Activated T-cell treated with anti-CD3 and anti-CD28 coated beads, Interleukin-2, amount 50 U/mL, for 4 hours (primary cell): Measurements from ENCODE around the gene PDE4B. TPM values are rescaled to one million over a fixed set of nuclear protein-coding genes. Genes with fewer than 3 reads are reported as not detected.

Source experiments
- ATAC-seq, 2 donors: fragments of 200-7000 bp; cut with Tn5 transposase; one replicate each; pipeline ENCODE4 v1.10.0; 2021
- DNase-seq: peaks from one replicate; pipeline ENCODE4 v3.0.0-alpha.2; 2020
- H3K27me3 Mint-ChIP-seq: one replicate; pipeline ENCODE4 v1.8.0; 2021; ENCODE audit warnings: low read depth, mixed read lengths
- H3K36me3 Mint-ChIP-seq: one replicate; pipeline ENCODE4 v1.8.0; 2022; ENCODE audit warnings: mixed read lengths; ENCODE audit not compliant: insufficient read depth
- H3K4me1 Mint-ChIP-seq: one replicate; pipeline ENCODE4 v1.8.0; 2021; ENCODE audit warnings: low read depth, mixed read lengths
- H3K4me3 Mint-ChIP-seq: one replicate; pipeline ENCODE4 v1.8.0; 2021; ENCODE audit warnings: mild to moderate bottlenecking, moderate library complexity, mixed read lengths
- H3K9me3 Mint-ChIP-seq: one replicate; pipeline ENCODE4 v1.8.0; 2021; ENCODE audit warnings: mixed read lengths
- total RNA-seq, 3 donors: library from RNA; stranded (reverse); gene quantifications; one replicate each; pipeline ENCODE4 v1.2.1, GENCODE V29; 2021

PDE4B gene
- total RNA-seq, 3 donors from 2014 or later: 18.8 to 31.5 (median 20.8) TPM

- peaks cover 65% of the 10 kb centered on the region for H3K4me1 Mint-ChIP-seq
These were observed 541.6 kb downstream of the PDE4B start for GRCh38 chr1:66334318-66334717.

DNA sequence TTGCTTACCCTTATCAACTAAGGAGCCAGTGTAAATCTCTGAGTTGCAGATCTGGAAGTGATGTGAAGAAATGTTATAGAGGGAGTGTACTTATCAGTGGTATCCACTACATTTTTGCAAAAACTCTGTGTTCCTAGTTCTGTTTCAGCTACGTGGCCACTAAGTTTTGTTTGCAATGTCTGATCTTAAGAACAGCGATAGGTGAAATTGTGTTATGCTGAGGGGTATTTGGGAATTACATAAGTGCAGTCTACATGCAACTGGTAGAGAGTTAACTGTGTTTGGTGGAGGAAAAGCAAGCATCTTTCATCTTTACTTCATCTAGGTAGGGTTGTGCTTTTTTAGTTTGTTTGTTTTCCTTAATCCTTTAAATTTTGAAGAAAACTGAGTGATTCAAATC is 542.4 kb downstream of the PDE4B start:
- no peak for ATAC-seq
- DNase-seq: no peak

More at GRCh38 chr1:66334318-66334717, 541.6 kb downstream of the PDE4B start:
- H3K4me3 Mint-ChIP-seq: peak overlapping the region; percentile 99
- H3K36me3 Mint-ChIP-seq: peaks cover 18% of the 10 kb centered on the region
- H3K9me3 Mint-ChIP-seq: no peaks in the 10 kb centered on the region
- ATAC-seq (no peak), DNase-seq (no peak)
- H3K27me3 Mint-ChIP-seq: no peaks in the 10 kb centered on the region

GRCh38 chr1:66335859-66336640 is 543.4 kb downstream of the PDE4B start:
- H3K27me3 Mint-ChIP-seq: no peaks in the 10 kb centered on the region

More for the DNA sequence above, 542.4 kb downstream of the PDE4B start:
- peaks cover 64% of the 10 kb centered on the region for H3K4me1 Mint-ChIP-seq
- no peaks in the 10 kb centered on the region for H3K9me3 Mint-ChIP-seq
- peaks cover 18% of the 10 kb centered on the region for H3K36me3 Mint-ChIP-seq
- no peaks in the 10 kb centered on the region for H3K27me3 Mint-ChIP-seq
- peak overlapping the region; percentile 99 for H3K4me3 Mint-ChIP-seq

GRCh38 chr1:66336641-66336990 is 543.9 kb downstream of the PDE4B start:
- Mint-ChIP-seq H3K27me3 (no peaks in the 10 kb centered on the region), H3K9me3 (no peaks in the 10 kb centered on the region), H3K4me3 (peak overlapping the region; percentile 99), H3K4me1 (peaks cover 62% of the 10 kb centered on the region), H3K36me3 (peaks cover 21% of the 10 kb centered on the region)
- DNase-seq (no peak), ATAC-seq (no peak)

More at GRCh38 chr1:66335859-66336640, 543.4 kb downstream of the PDE4B start:
- Mint-ChIP-seq H3K9me3 (no peaks in the 10 kb centered on the region), H3K36me3 (peaks cover 18% of the 10 kb centered on the region), H3K4me1 (peaks cover 60% of the 10 kb centered on the region), H3K4me3 (peak overlapping the region; percentile 99)
- ATAC-seq: peak; percentile 78 to 82
- DNase-seq: peak; percentile 61

GRCh38 chr1:66337249-66337648 is 544.6 kb downstream of the PDE4B start:
- DNase-seq (no peak), ATAC-seq (no peak)
- Mint-ChIP-seq H3K27me3 (no peaks in the 10 kb centered on the region), H3K4me1 (peaks cover 60% of the 10 kb centered on the region), H3K36me3 (peaks cover 22% of the 10 kb centered on the region), H3K9me3 (no peaks in the 10 kb centered on the region), H3K4me3 (peak overlapping the region; percentile 99)

- H3K36me3 Mint-ChIP-seq: peaks cover 25% of the 10 kb centered on the region
- ATAC-seq (no peak), DNase-seq (no peak)
- no peaks in the 10 kb centered on the region for H3K27me3 Mint-ChIP-seq
- peak overlapping the region; percentile 33 for H3K4me3 Mint-ChIP-seq
- peaks cover 75% of the 10 kb centered on the region for H3K4me1 Mint-ChIP-seq
- no peaks in the 10 kb centered on the region for H3K9me3 Mint-ChIP-seq
These were observed 547.2 kb downstream of the PDE4B start for GRCh38 chr1:66339944-66340343.

DNA sequence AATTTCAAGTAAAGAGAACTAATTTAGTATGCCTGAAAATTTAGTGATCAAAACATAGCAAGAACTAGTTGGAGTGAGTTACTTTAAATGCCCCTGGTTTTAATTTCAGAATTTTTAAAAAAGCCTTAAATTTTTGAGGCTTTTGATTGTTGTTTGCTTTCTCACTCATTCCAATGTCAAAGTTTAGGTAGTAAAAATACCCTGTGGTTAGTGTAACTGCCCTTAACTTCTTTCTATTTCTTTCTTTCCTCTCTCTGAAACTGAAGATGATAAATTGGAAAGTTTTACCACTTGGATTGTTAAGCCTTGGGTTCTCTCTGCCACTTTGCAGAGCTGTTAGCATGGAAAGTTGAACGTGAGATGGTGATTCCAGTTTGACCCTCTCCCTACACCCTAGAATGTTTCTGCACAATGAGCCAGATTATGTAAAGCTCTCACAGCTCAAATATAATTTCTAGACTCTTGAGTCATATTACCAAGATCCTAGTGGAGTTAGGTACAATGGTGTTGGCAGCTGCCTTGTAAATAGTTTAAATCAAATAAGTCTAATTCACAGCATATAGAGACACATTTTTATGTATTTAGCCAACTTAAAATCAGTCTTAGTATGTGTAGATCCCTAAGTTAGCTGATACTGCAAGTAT is 548.9 kb downstream of the PDE4B start:
- Mint-ChIP-seq H3K4me1 (peaks cover 80% of the 10 kb centered on the region), H3K9me3 (no peaks in the 10 kb centered on the region), H3K36me3 (peaks cover 30% of the 10 kb centered on the region), H3K4me3 (peak overlapping the region; percentile 76), H3K27me3 (no peaks in the 10 kb centered on the region)
- ATAC-seq: no peak
- DNase-seq: no peak

- ATAC-seq: no peak
- Mint-ChIP-seq H3K36me3 (peaks cover 25% of the 10 kb centered on the region), H3K27me3 (no peaks in the 10 kb centered on the region)
These were observed 550.0 kb downstream of the PDE4B start for GRCh38 chr1:66342707-66343106.

GRCh38 chr1:66343569-66344325 is 551.1 kb downstream of the PDE4B start:
- peaks cover 78% of the 10 kb centered on the region for H3K4me1 Mint-ChIP-seq
- peak overlapping the region; percentile 22 for H3K4me3 Mint-ChIP-seq
- no peaks in the 10 kb centered on the region for H3K27me3 Mint-ChIP-seq
- H3K9me3 Mint-ChIP-seq: no peaks in the 10 kb centered on the region
- DNase-seq (no peak), ATAC-seq (no peak)
- peaks cover 24% of the 10 kb centered on the region for H3K36me3 Mint-ChIP-seq

More at GRCh38 chr1:66342707-66343106, 550.0 kb downstream of the PDE4B start:
- Mint-ChIP-seq H3K9me3 (no peaks in the 10 kb centered on the region), H3K4me1 (peaks cover 80% of the 10 kb centered on the region), H3K4me3 (peak overlapping the region; percentile 49)
- no peak for DNase-seq

DNA sequence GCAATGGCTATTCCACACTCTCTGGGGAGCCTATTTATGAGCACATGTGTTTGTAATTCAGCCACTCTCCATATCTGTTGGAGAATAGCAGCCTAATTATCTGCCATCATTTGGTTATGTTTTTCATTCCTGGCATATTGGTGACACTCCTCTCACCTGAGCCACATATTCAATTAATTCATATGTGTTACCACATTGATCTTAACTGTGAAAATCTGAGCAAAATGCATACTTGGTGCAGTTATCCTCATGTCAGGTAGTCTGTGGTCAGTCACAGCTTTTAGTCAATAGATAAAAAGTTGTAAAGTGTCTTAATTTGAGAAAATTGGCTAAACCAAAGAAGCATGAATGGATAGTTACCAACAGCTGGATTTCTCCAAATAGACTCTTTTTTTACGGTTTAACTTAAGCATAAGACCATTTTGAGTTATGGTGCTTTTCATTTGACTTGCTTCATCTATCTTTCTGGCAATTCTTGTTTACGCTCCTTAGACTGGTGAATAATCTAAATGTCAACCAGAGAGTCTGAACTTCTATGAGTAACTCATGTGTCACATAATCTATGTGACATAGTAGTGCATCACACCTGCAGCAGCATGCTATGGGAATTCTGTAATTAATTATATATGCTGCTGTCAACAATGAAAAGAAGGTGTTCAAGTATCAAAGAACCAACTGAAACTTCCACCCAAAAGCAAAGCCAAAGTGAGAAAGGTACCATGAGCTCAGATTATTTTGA is 553.5 kb downstream of the PDE4B start:
- Mint-ChIP-seq H3K27me3 (no peaks in the 10 kb centered on the region), H3K36me3 (peaks cover 27% of the 10 kb centered on the region), H3K9me3 (no peaks in the 10 kb centered on the region), H3K4me1 (peaks cover 88% of the 10 kb centered on the region), H3K4me3 (peak overlapping the region; percentile 60)
- DNase-seq (no peak), ATAC-seq (peak; percentile 75 to 77)

- ATAC-seq (no peak), DNase-seq (no peak)
- Mint-ChIP-seq H3K4me3 (peak overlapping the region; percentile 60), H3K9me3 (no peaks in the 10 kb centered on the region), H3K27me3 (no peaks in the 10 kb centered on the region), H3K4me1 (peaks cover 88% of the 10 kb centered on the region), H3K36me3 (peaks cover 27% of the 10 kb centered on the region)
These were observed 554.2 kb downstream of the PDE4B start for GRCh38 chr1:66346873-66347272.

- Mint-ChIP-seq H3K4me1 (peaks cover 94% of the 10 kb centered on the region), H3K27me3 (no peaks in the 10 kb centered on the region), H3K4me3 (peak overlapping the region; percentile 24), H3K36me3 (peaks cover 35% of the 10 kb centered on the region), H3K9me3 (peaks cover 3% of the 10 kb centered on the region)
- DNase-seq (no peak), ATAC-seq (no peak)
These were observed 556.1 kb downstream of the PDE4B start for GRCh38 chr1:66348776-66349175.

DNA sequence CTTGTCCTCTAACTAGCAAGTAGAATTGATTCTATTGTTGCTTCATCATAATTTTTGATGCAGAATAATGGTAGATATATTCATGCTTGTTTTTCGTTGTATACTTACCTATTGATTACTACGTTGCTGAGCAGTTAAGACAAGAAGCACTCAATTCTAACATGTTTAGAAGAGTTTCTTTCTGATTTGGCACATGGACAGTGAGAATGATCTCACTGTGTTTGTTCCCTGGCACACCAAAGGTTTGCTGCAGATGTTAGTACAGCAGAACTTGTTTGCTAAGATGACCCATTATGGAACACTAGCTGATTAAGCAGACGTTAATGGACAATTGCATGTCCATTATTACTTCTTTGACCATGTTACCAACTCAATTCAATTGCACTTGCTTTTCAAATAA is 556.5 kb downstream of the PDE4B start:
- ATAC-seq (no peak), DNase-seq (no peak)
- Mint-ChIP-seq H3K4me1 (peaks cover 95% of the 10 kb centered on the region), H3K4me3 (peak overlapping the region; percentile 52), H3K36me3 (peaks cover 35% of the 10 kb centered on the region), H3K9me3 (peaks cover 3% of the 10 kb centered on the region), H3K27me3 (no peaks in the 10 kb centered on the region)
